KMS-11 (cell line): ENCODE results near the gene C1orf198.

Source experiments
- H2AFZ ChIP-seq: fragments of 200-600 bp; sonication (generic); 2 replicates; pipeline ENCODE4 v1.6.1; 2016; ENCODE audit warnings: antibody characterized with exemption, mixed run types, low read depth
- H3K27ac ChIP-seq: fragments of 200-600 bp; sonication (generic); 2 replicates; pipeline ENCODE4 v1.6.1; 2016; ENCODE audit warnings: mild to moderate bottlenecking, mixed run types
- H3K27me3 ChIP-seq: fragments of 200-600 bp; sonication (generic); 2 replicates; pipeline ENCODE4 v1.6.1; 2017; ENCODE audit warnings: mild to moderate bottlenecking, low read depth, mixed run types, moderate library complexity; ENCODE audit not compliant: insufficient read depth
- H3K36me3 ChIP-seq: fragments of 200-600 bp; sonication (generic); 2 replicates; pipeline ENCODE4 v1.6.1; 2017; ENCODE audit warnings: mild to moderate bottlenecking, mixed run types; ENCODE audit not compliant: insufficient read depth
- H3K4me1 ChIP-seq: fragments of 200-600 bp; sonication (generic); 2 replicates; pipeline ENCODE4 v1.6.1; 2016; ENCODE audit warnings: mild to moderate bottlenecking, low read depth, mixed run types; ENCODE audit not compliant: poor library complexity, severe bottlenecking
- H3K4me2 ChIP-seq: fragments of 200-600 bp; sonication (generic); 2 replicates; pipeline ENCODE4 v1.7.0; 2016; ENCODE audit warnings: mild to moderate bottlenecking, mixed run types
- H3K4me3 ChIP-seq: fragments of 200-600 bp; sonication (generic); IDR thresholded peaks from 2 replicates; pipeline ENCODE4 v1.6.1; 2017; ENCODE audit warnings: low read depth, low read length, mixed read lengths; ENCODE audit not compliant: insufficient read depth
- H3K79me2 ChIP-seq: fragments of 200-600 bp; sonication (generic); 2 replicates; pipeline ENCODE4 v1.6.1; 2016; ENCODE audit warnings: low read depth, mixed run types; ENCODE audit not compliant: insufficient read depth
- H3K9ac ChIP-seq: fragments of 200-600 bp; sonication (generic); 2 replicates; pipeline ENCODE4 v1.6.1; 2016; ENCODE audit warnings: mild to moderate bottlenecking, mixed run types
- H4K20me1 ChIP-seq: fragments of 200-600 bp; sonication (generic); 2 replicates; pipeline ENCODE4 v1.6.1; 2016; ENCODE audit warnings: mild to moderate bottlenecking, mixed run types; ENCODE audit not compliant: insufficient read depth
- TF ChIP-seq, protein P1 (sequence below): fragments of 200-600 bp; sonication (generic); conservative IDR thresholded peaks from 2 replicates; pipeline ENCODE4 v1.6.1; 2017; ENCODE audit warnings: low read depth, mild to moderate bottlenecking, antibody characterized with exemption, low read length, moderate library complexity, mixed read lengths

Gene C1orf198

DNA sequence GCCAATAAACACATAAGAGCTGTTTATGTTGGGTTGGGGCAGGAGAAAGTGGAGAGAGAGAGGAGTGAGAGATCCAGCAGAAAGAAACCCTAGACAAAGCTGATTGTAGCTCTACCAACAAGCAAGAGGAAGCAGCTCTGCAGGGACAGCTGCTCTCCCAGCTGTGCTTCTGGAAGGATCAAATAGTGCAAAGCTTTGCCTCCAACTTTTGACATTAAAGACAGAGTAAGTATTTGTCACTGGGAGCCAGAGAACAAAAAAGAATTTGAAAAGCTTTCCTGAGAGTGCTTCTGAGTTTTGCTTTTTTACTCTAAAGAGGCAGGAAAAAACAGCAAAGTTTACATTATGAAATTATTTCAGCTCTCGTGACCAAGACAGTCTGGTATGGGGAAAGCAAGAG lies 28.5 kb upstream of the C1orf198 start:
- no peaks in the 10 kb centered on the region for H3K4me1 ChIP-seq
- no peak overlapping the region for H3K4me3 ChIP-seq
- H3K27me3 ChIP-seq = no peaks in the 10 kb centered on the region
- no peak overlapping the region for H3K9ac ChIP-seq
- H4K20me1 ChIP-seq = no peaks in the 10 kb centered on the region
- no peaks in the 10 kb centered on the region for H3K36me3 ChIP-seq
- no peaks in the 10 kb centered on the region for H3K79me2 ChIP-seq
- no peak overlapping the region for H2AFZ ChIP-seq
- TF ChIP-seq, protein P1, sequence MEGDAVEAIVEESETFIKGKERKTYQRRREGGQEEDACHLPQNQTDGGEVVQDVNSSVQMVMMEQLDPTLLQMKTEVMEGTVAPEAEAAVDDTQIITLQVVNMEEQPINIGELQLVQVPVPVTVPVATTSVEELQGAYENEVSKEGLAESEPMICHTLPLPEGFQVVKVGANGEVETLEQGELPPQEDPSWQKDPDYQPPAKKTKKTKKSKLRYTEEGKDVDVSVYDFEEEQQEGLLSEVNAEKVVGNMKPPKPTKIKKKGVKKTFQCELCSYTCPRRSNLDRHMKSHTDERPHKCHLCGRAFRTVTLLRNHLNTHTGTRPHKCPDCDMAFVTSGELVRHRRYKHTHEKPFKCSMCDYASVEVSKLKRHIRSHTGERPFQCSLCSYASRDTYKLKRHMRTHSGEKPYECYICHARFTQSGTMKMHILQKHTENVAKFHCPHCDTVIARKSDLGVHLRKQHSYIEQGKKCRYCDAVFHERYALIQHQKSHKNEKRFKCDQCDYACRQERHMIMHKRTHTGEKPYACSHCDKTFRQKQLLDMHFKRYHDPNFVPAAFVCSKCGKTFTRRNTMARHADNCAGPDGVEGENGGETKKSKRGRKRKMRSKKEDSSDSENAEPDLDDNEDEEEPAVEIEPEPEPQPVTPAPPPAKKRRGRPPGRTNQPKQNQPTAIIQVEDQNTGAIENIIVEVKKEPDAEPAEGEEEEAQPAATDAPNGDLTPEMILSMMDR = no peak
- H3K4me2 ChIP-seq = no peak overlapping the region
- no peak overlapping the region for H3K27ac ChIP-seq

DNA sequence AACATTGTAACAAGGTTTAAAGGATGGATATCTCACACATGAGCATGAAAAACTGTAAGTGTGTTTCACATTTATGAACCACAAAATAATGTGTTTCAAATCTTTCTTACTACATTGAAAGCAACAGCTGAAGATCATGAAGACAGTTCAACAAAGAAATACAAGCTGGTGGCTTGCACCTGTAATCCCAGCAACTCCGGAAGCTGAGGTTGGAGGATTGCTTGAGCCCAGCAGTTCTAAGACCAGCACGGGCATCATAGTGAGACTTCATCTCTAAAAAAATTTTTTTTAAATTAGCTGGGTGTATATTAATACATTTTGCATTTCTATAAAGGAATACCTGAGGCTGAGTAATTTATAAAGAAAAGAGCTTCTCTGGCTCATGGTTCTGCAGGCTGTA lies 27.1 kb upstream of the C1orf198 start:
- Histone ChIP-seq H3K27ac (no peak overlapping the region), H2AFZ (no peak overlapping the region), H3K27me3 (no peaks in the 10 kb centered on the region), H3K4me3 (no peak overlapping the region), H3K36me3 (no peaks in the 10 kb centered on the region), H3K79me2 (no peaks in the 10 kb centered on the region), H3K4me1 (no peaks in the 10 kb centered on the region), H3K4me2 (no peak overlapping the region), H3K9ac (no peak overlapping the region), H4K20me1 (no peaks in the 10 kb centered on the region)
- TF ChIP-seq, protein P1 = no peak

DNA sequence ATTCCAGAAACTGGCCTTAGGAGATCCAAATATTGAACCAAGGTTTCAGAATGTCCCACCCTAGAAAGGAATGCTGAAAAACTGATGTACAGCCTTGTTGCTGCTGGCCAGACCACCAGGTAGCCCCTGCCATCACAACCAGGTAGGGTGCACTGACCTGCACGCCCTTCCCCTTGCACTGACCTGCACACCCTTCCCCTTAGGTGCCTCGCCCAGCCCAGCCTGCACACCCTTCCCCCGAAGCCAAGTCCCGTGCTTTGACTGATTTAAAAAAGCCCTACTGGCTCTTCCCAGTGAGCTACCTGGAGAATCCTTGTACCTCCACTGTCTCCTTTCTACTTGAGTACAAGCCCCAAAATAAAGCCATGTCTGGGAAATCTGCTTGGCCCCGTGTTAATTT lies 26.3 kb upstream of the C1orf198 start:
- Histone ChIP-seq H3K9ac (no peak overlapping the region), H2AFZ (no peak overlapping the region), H4K20me1 (no peaks in the 10 kb centered on the region), H3K4me3 (no peak overlapping the region), H3K27ac (no peak overlapping the region), H3K27me3 (no peaks in the 10 kb centered on the region), H3K79me2 (no peaks in the 10 kb centered on the region), H3K4me2 (no peak overlapping the region), H3K4me1 (no peaks in the 10 kb centered on the region), H3K36me3 (no peaks in the 10 kb centered on the region)
- TF ChIP-seq, protein P1 = no peak

DNA sequence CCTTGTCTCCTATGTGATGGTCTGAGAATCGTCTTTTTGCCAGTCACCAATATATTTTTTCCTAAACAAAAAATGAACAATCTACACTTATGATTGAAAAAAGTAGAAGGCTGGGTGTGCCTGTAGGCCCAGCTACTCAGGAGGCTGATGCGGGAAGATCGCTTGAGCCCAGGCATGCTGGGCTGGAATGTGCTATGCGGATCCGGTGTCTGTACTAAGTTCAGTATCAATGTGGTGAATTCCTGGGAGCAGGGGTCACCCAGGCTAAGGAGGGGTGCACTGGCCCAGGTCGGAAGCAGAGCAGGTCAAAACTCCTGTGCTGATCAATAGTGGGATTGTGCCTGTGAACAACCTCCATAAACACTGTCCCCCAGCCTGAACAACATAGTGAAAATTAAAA lies 25.7 kb upstream of the C1orf198 start:
- H3K4me1 ChIP-seq = no peaks in the 10 kb centered on the region
- H3K79me2 ChIP-seq = no peaks in the 10 kb centered on the region
- H3K27me3 ChIP-seq = no peaks in the 10 kb centered on the region
- H2AFZ ChIP-seq = no peak overlapping the region
- no peak overlapping the region for H3K27ac ChIP-seq
- no peaks in the 10 kb centered on the region for H4K20me1 ChIP-seq
- H3K4me3 ChIP-seq = no peak overlapping the region
- TF ChIP-seq, protein P1 = no peak
- no peaks in the 10 kb centered on the region for H3K36me3 ChIP-seq
- H3K9ac ChIP-seq = no peak overlapping the region
- H3K4me2 ChIP-seq = no peak overlapping the region

DNA sequence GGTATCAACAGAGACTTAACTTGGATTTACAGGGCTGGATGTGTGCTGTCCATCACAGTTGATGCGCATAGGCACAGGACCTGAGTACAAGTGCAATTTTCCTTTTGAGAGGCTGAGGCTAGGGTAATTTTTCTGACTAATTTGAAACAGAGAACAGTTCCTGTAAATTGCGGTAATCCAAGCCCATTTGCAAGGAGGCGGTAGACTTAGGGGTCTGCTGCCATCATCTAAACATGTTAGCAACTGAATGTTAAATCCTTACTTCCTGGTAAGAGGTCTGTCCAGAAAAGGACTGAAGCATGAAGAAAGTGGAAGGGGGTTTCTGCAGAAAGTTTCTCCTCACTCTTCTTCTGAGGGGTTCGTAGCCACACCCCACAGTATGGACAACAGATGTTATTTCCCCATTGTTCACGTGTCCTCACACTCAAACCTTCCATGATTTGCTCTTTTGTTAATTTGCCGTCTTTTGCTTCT lies 23.7 kb upstream of the C1orf198 start:
- no peak overlapping the region for H3K4me3 ChIP-seq
- no peaks in the 10 kb centered on the region for H3K27me3 ChIP-seq
- H4K20me1 ChIP-seq = no peaks in the 10 kb centered on the region
- TF ChIP-seq, protein P1 = no peak
- H3K27ac ChIP-seq = no peak overlapping the region
- H3K9ac ChIP-seq = no peak overlapping the region
- H3K36me3 ChIP-seq = no peaks in the 10 kb centered on the region
- H3K79me2 ChIP-seq = no peaks in the 10 kb centered on the region
- H2AFZ ChIP-seq = no peak overlapping the region
- no peaks in the 10 kb centered on the region for H3K4me1 ChIP-seq
- H3K4me2 ChIP-seq = no peak overlapping the region
